ENCODE results near the gene CHSY1. TPM values are rescaled to one million over a fixed set of nuclear protein-coding genes. Genes with fewer than 3 reads are reported as not detected.

The CHSY1 gene
- total and polyA plus RNA-seq, 2 of the 4 experiments (the other 2 are of a cell fraction) = 40.9 to 53.2 TPM

DNA sequence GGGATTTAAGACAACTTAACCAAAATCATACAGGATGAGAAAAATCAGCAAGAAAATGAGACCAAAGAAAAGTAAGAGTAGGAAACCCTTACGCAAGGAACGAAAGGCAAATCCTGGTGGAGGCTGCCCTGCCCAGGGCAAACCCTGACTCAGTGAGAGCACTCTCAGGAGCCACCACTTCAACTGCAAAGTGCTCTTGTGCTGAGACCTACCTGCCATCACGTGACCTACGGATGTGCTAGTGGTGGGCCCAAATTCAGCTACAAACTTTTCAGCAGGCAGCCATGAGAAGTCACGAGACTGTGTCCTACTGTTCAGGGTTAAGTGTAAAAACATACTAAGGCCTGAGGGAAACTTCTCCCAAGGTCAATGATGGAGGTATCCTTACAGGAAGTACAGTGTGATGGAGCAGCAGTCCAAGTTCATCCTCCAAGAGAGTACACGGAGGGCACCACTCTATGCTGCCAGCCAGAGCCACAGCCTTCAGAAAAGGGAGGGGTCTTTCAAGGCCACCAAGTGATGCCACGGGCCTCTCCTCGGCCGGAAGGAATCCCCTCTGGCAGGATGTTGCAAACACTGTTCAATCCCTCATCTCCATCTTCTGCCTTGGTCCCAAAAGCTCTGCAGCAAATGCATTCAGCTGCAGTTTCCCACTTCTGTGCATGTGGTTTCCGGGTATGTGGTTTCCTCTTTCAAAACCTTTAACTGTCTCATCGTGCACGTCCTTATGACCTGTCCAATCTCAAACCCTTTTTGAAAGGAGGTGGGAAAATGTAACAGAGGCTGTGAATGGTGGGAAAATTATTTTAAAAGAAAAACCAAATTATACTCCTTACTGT, 9.5 kb downstream of the CHSY1 start (continued):
- no peak for TF ChIP-seq RAD21 (IDR thresholded peaks at IDR 0.05; ENCODE audit: low read length)
- TF ChIP-seq CEBPB (IDR thresholded peaks at IDR 0.05; ENCODE audit: low read depth, low read length) = no peak

DNA sequence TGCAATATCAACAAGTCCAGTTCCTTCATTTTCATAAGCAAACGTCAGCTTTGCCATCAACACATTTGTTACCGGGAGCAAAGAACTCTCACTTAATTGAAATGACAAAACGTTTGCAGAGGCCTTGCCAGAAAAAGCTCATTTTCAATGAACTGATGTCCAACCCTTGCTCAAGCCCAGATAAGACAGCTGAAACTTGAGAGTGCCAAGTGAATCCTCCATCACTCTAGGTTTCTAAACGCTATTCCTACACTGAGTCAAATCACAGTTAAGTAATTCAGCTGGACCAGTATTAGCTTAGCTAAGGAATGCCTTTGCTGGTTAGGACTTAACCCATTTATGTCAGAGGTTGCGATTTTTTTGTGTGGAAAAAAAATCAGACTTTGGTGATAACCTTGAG, 11.5 kb downstream of the CHSY1 start:
- no TSS peak for BruUV-seq (replicated peaks)
- in situ Hi-C loops (cut with MboI; ENCODE audit: low sequenced_read_pairs) = no loop called here
- Histone ChIP-seq H3K4me3 (ENCODE audit: insufficient read depth, low read depth, low read length) (no peak overlapping the region), H2BK20ac (ENCODE audit: low read depth, low read length) (no peak overlapping the region), H3K18ac (ENCODE audit: low read depth, low read length) (no peak overlapping the region), H3K4me1 (ENCODE audit: control insufficient read depth, insufficient read depth, low read length) (peaks cover 33% of the 10 kb centered on the region), H3K36me3 (ENCODE audit: control insufficient read depth, insufficient read depth, low read length) (peaks cover 12% of the 10 kb centered on the region), H4K5ac (ENCODE audit: low read depth, low read length) (no peak overlapping the region), H3K23ac (ENCODE audit: low read depth, low read length) (peak overlapping the region; percentile 79), H4K8ac (ENCODE audit: low read depth in 2 of 2, low read length in 2 of 2) (0 out of 4 replicates have a peak overlapping the region, but pooled peaks of 1 of the 2 experiments have one; percentile 30), H3K9me1 (ENCODE audit: insufficient read depth, low read length) (peaks cover 42% of the 10 kb centered on the region), H3K9ac (ENCODE audit: low read depth, low read length) (no peak overlapping the region), H3K56ac (ENCODE audit: extremely low read depth, insufficient read depth, low read length) (no peak overlapping the region), H3K9me3 (ENCODE audit: control insufficient read depth, insufficient read depth, low read length) (no peaks in the 10 kb centered on the region), H2AK5ac (ENCODE audit: low read depth, low read length) (no peak overlapping the region), H2AFZ (replicated peaks; ENCODE audit: low read length, poor library complexity) (no peak overlapping the region), H3K79me1 (ENCODE audit: low read depth in 1 of 2, low read length in 2 of 2) (peaks cover 4 to 71% of the 10 kb centered on the region in 2 experiments; a peak in 2 of 4 replicates), H2BK5ac (ENCODE audit: low read depth, low read length, poor library complexity, severe bottlenecking) (peak overlapping the region; percentile 14), H3K4ac (ENCODE audit: low read depth, low read length) (no peak overlapping the region), H2BK120ac (ENCODE audit: low read depth, low read length) (no peak overlapping the region), H2AK9ac (replicated peaks; ENCODE audit: low read depth, low read length, poor library complexity) (no peak overlapping the region), H2BK15ac (ENCODE audit: low read depth, low read length) (no peak overlapping the region), H4K20me1 (ENCODE audit: insufficient read depth, low read length) (peaks cover 99% of the 10 kb centered on the region), H3K14ac (replicated peaks; ENCODE audit: low read depth, low read length) (no peak overlapping the region), H3K27ac (ENCODE audit: insufficient read depth, low read length) (no peak overlapping the region), H3K27me3 (ENCODE audit: control insufficient read depth, insufficient read depth, low read length) (no peaks in the 10 kb centered on the region), H3K4me2 (ENCODE audit: low read depth, low read length) (peak overlapping the region; percentile 8; the same call in 1 of the 2 replicates), H4K91ac (ENCODE audit: insufficient read depth, low read depth, low read length) (no peak overlapping the region)
- no CpG with 5 or more reads among the region's 5 CpGs for WGBS, 2 experiments (ENCODE audit: extremely low coverage in 2 of 2, insufficient read length in 1 of 2)
- ATAC-seq (ENCODE audit: low read depth) (peak; percentile 81), DNase-seq (peak; percentile 81)
- POLR2A ChIA-PET (ENCODE audit: unreplicated experiment) = no interaction called here
- CTCF ChIA-PET = interaction anchor here (0.9 to 1.2 kb wide), 3 partner anchors 9 to 24 kb away, joined by 4 read pairs; no protein-coding TSS in a partner anchor
- TF ChIP-seq SMC3 (IDR thresholded peaks at IDR 0.05; ENCODE audit: low read depth, low read length) = no peak
- TF ChIP-seq CEBPB (IDR thresholded peaks at IDR 0.05; ENCODE audit: low read depth, low read length) = peak; percentile 39; the same call in 1 of the 2 replicates
- no peak for TF ChIP-seq NFE2L2 (IDR thresholded peaks at IDR 0.05; ENCODE audit: low read depth, low read length)
- no peak for TF ChIP-seq POLR2A (IDR thresholded peaks at IDR 0.05; ENCODE audit: low read depth, low read length)
- dilution Hi-C loops (cut with HindIII; ENCODE audit: low sequenced_read_pairs, unreplicated experiment) = no loop called here
- intact Hi-C loops (cut with micrococcal nuclease) = loop anchor here (5.0 kb wide), 1 partner anchor 33 kb away; no protein-coding TSS in a partner anchor
